B cell (primary cell): ENCODE measurements around the gene PDE4B. TPM values are rescaled to one million over a fixed set of nuclear protein-coding genes. Genes with fewer than 3 reads are reported as not detected.

Source experiments
- ATAC-seq: fragments of 200-7000 bp; cut with Tn5 transposase; one replicate; pipeline ENCODE4 v1.10.0; 2021; ENCODE audit warnings: low read depth, mild to moderate bottlenecking, moderate number of reproducible peaks, moderate library complexity
- CTCF ChIA-PET: fragments of 350-600 bp; sonication (Branson Sonifier 250); formaldehyde crosslinking; loops from one replicate; lab custom pipeline; 2021; ENCODE audit warnings: antibody characterized with exemption, inconsistent platforms; lab: Charles Lee
- POLR2A ChIA-PET: fragments of 350-600 bp; sonication (Branson Sonifier 250); formaldehyde crosslinking; loops from one replicate; lab custom pipeline; 2021; ENCODE audit warnings: antibody characterized with exemption; lab: Charles Lee
- DNase-seq: peaks from one replicate; pipeline ENCODE4 v3.0.0; 2013
- H2AFZ ChIP-seq: 2 replicates; pipeline ENCODE4 v1.6.1; 2012; ENCODE audit warnings: mild to moderate bottlenecking, low read depth, low read length; ENCODE audit not compliant: insufficient read depth, poor library complexity, severe bottlenecking
- H3K27ac ChIP-seq, 2 donors: 1 replicate in 1 of 2; 2 replicates in 1 of 2; pipeline ENCODE4 v1.5.1; 2012 to 2013; ENCODE audit warnings: low read length in 2 of 2, mild to moderate bottlenecking in 2 of 2, moderate library complexity in 1 of 2
- H3K27me3 ChIP-seq, 4 experiments: fragments of 200-600 bp in 1 of 4; sonication (generic) in 1 of 4; replicated peaks in 1 of 4; 1 replicate in 2 of 4; 2 replicates in 2 of 4; pipeline versions ENCODE4 v1.6.1 to v1.7.0; 2013 to 2016; ENCODE audit warnings: low read length in 3 of 4, mild to moderate bottlenecking in 2 of 4, mixed read lengths in 1 of 4, moderate library complexity in 1 of 4; ENCODE audit not compliant: insufficient read depth in 4 of 4, control insufficient read depth in 3 of 4; ENCODE audit errors: control extremely low read depth in 1 of 4
- H3K36me3 ChIP-seq, 2 experiments: replicated peaks in 1 of 2; 1 replicate in 1 of 2; 2 replicates in 1 of 2; pipeline versions ENCODE4 v1.6.1 to v1.7.1; 2013; ENCODE audit warnings: low read length in 1 of 2; ENCODE audit not compliant: insufficient read depth in 2 of 2, control insufficient read depth in 1 of 2; ENCODE audit errors: control extremely low read depth in 1 of 2, extremely low read depth in 1 of 2
- H3K4me1 ChIP-seq, 2 donors: fragments of 200-600 bp in 1 of 2; sonication (generic) in 1 of 2; 1 replicate in 1 of 2; 2 replicates in 1 of 2; pipeline versions ENCODE4 v1.5.1 to v1.6.1; 2013 to 2017; ENCODE audit warnings: low read length in 2 of 2; ENCODE audit not compliant: control insufficient read depth in 2 of 2, insufficient read depth in 2 of 2
- H3K4me2 ChIP-seq: replicated peaks from 2 replicates; pipeline ENCODE3; 2012; ENCODE audit warnings: mild to moderate bottlenecking, low read depth, low read length; ENCODE audit not compliant: poor library complexity, severe bottlenecking
- H3K4me3 ChIP-seq, 5 experiments: fragments of 200-600 bp in 1 of 5; sonication (generic) in 1 of 5; 1 replicate in 3 of 5; 2 replicates in 2 of 5; pipeline versions ENCODE4 v1.5.1 to v1.7.0; 2011 to 2016; ENCODE audit warnings: low read length in 4 of 5, mild to moderate bottlenecking in 4 of 5, low read depth in 2 of 5, control low read depth in 1 of 5, moderate library complexity in 1 of 5; ENCODE audit not compliant: insufficient read depth in 1 of 5; ENCODE audit errors: control extremely low read depth in 1 of 5, extremely low read depth in 1 of 5
- H3K79me2 ChIP-seq: fragments of 200-600 bp; sonication (generic); one replicate; pipeline ENCODE4 v1.6.0; 2016; ENCODE audit warnings: low read length; ENCODE audit not compliant: control insufficient read depth, insufficient read depth
- H3K9ac ChIP-seq: fragments of 200-600 bp; sonication (generic); 2 replicates; pipeline ENCODE4 v1.6.1; 2017; ENCODE audit warnings: mild to moderate bottlenecking, low read length, moderate library complexity
- H3K9me3 ChIP-seq, 3 donors: one replicate each; pipeline versions ENCODE4 v1.6.1 to v1.7.1; 2013; ENCODE audit warnings: low read length in 2 of 3; ENCODE audit not compliant: control insufficient read depth in 2 of 3, insufficient read depth in 1 of 3; ENCODE audit errors: control extremely low read depth in 1 of 3
- H4K20me1 ChIP-seq: 2 replicates; pipeline ENCODE4 v1.6.0; 2012; ENCODE audit warnings: mild to moderate bottlenecking, low read length; ENCODE audit not compliant: insufficient read depth, control insufficient read depth, poor library complexity, severe bottlenecking
- H3K27ac Mint-ChIP-seq: one replicate; pipeline ENCODE4 v1.8.0; 2021; ENCODE audit warnings: mixed read lengths
- H3K27me3 Mint-ChIP-seq: one replicate; pipeline ENCODE4 v1.8.0; 2021; ENCODE audit warnings: mixed read lengths
- H3K4me1 Mint-ChIP-seq: one replicate; pipeline ENCODE4 v1.8.0; 2021; ENCODE audit warnings: mixed read lengths
- H3K4me3 Mint-ChIP-seq: one replicate; pipeline ENCODE4 v1.8.0; 2021; ENCODE audit warnings: mixed read lengths
- H3K9me3 Mint-ChIP-seq: one replicate; pipeline ENCODE4 v1.8.0; 2022; ENCODE audit warnings: mixed read lengths; ENCODE audit not compliant: insufficient read depth
- CTCF ChIP-seq: fragments of 200-600 bp; IDR thresholded peaks from one replicate; pipeline ENCODE4 v1.8.0; 2022; ENCODE audit warnings: antibody characterized with exemption, mild to moderate bottlenecking
- EZH2 ChIP-seq: IDR thresholded peaks from 2 replicates; pipeline ENCODE4 v1.6.1; 2012; ENCODE audit warnings: borderline replicate concordance, low read depth, mild to moderate bottlenecking, moderate library complexity, low read length; ENCODE audit not compliant: insufficient read depth, poor library complexity, severe bottlenecking
- WGBS: methylation state at CpG from one replicate; pipeline ENCODE4 v1.1.5; 2013; ENCODE audit warnings: missing lambda C conversion rate; ENCODE audit not compliant: insufficient coverage; 5-methylcytosine and 5-hydroxymethylcytosine counted together
- intact Hi-C: fragments of 100-400 bp; cut with micrococcal nuclease; formaldehyde crosslinking; loops from one replicate; pipeline ENCODE4 v1.10.0; 2022
- polyA plus RNA-seq: library from polyadenylated mRNA; depleted of rRNA; stranded (reverse); fragments of >200 nt; gene quantifications from 2 replicates; pipeline ENCODE4 v1.2.3, GENCODE V29; 2012
- total RNA-seq, 2 donors: library from RNA; stranded (reverse); fragments of 120-200 nt in 1 of 2; gene quantifications; 1 replicate in 1 of 2; 2 replicates in 1 of 2; pipeline versions ENCODE4 v1.2.3 to v1.2.4, GENCODE V29; 2013 to 2022

The PDE4B gene
- total and polyA plus RNA-seq, 2 donors (not counting 1 experiment from before 2014, with no cell fraction given): 63.7 to 242 TPM

- H4K20me1 ChIP-seq: no peaks in the 10 kb centered on the region
- no peaks in the 10 kb centered on the region for H3K9me3 Mint-ChIP-seq
- POLR2A ChIA-PET: no interaction called here
- peaks cover 8 to 13% of the 10 kb centered on the region in 2 donors for H3K4me1 ChIP-seq
- no peak overlapping the region for H3K9ac ChIP-seq
- WGBS: 80% methylated on average over 1 of the region's 3 CpGs
- H3K27ac ChIP-seq: no peak overlapping the region
- ATAC-seq (peak; percentile 36), DNase-seq (peak; percentile 38)
- no peaks in the 10 kb centered on the region for H3K79me2 ChIP-seq
- H3K27me3 ChIP-seq: no peaks in the 10 kb centered on the region
- H3K9me3 ChIP-seq: no peaks in the 10 kb centered on the region
- no peak for TF ChIP-seq CTCF
- TF ChIP-seq EZH2: no peak
- H2AFZ ChIP-seq: no peak overlapping the region
- no peak overlapping the region for H3K4me3 ChIP-seq
- CTCF ChIA-PET: no interaction called here
- H3K27ac Mint-ChIP-seq: peak overlapping the region; percentile 21
- H3K4me3 Mint-ChIP-seq: peak overlapping the region; percentile 13
- H3K27me3 Mint-ChIP-seq: no peaks in the 10 kb centered on the region
- no peak overlapping the region for H3K4me2 ChIP-seq
- intact Hi-C loops: loop anchor here (2.0 kb wide), 1 partner anchor 14 kb away; no protein-coding TSS in a partner anchor
- H3K36me3 ChIP-seq: no peaks in the 10 kb centered on the region
- H3K4me1 Mint-ChIP-seq: peaks cover 12% of the 10 kb centered on the region
These were observed 524.0 kb downstream of the PDE4B start for GRCh38 chr1:66316464-66317247.

GRCh38 chr1:66317248-66317515 is 524.5 kb downstream of the PDE4B start:
- TF ChIP-seq CTCF: no peak
- TF ChIP-seq EZH2: no peak
- no peaks in the 10 kb centered on the region for H3K27me3 Mint-ChIP-seq
- no peak overlapping the region for H3K27ac ChIP-seq
- H2AFZ ChIP-seq: no peak overlapping the region
- intact Hi-C loops: loop anchor here (2.0 kb wide), 1 partner anchor 14 kb away; no protein-coding TSS in a partner anchor
- no peak overlapping the region for H3K9ac ChIP-seq
- WGBS: no CpG with 5 or more reads among the region's 1 CpG
- peaks cover 12% of the 10 kb centered on the region for H3K4me1 Mint-ChIP-seq
- no peaks in the 10 kb centered on the region for H3K79me2 ChIP-seq
- H3K4me3 Mint-ChIP-seq: peak overlapping the region; percentile 32
- H4K20me1 ChIP-seq: no peaks in the 10 kb centered on the region
- ChIA-PET CTCF (no interaction called here), POLR2A (no interaction called here)
- H3K27ac Mint-ChIP-seq: peak overlapping the region; percentile 21
- H3K27me3 ChIP-seq: no peaks in the 10 kb centered on the region
- H3K9me3 ChIP-seq: no peaks in the 10 kb centered on the region
- ATAC-seq (no peak), DNase-seq (no peak)
- H3K36me3 ChIP-seq: no peaks in the 10 kb centered on the region
- H3K4me1 ChIP-seq: peaks cover 8 to 13% of the 10 kb centered on the region in 2 donors
- no peak overlapping the region for H3K4me3 ChIP-seq
- H3K4me2 ChIP-seq: no peak overlapping the region
- no peaks in the 10 kb centered on the region for H3K9me3 Mint-ChIP-seq
